HFFc6 (cell line): ENCODE measurements around the gene SPATA2. TPM values are rescaled to one million over a fixed set of nuclear protein-coding genes. Genes with fewer than 3 reads are reported as not detected.

Experiments used
- DNase-seq: peaks from one replicate; pipeline ENCODE4 v3.0.0-alpha.2; 2018
- H3K27ac Mint-ChIP-seq: 2 replicates; pipeline ENCODE4 v1.8.0; 2020; ENCODE audit warnings: mild to moderate bottlenecking, mixed read lengths
- H3K27me3 Mint-ChIP-seq: 2 replicates; pipeline ENCODE4 v1.8.0; 2021; ENCODE audit warnings: mild to moderate bottlenecking, moderate library complexity, mixed read lengths; ENCODE audit not compliant: insufficient read depth
- H3K36me3 Mint-ChIP-seq: 2 replicates; pipeline ENCODE4 v1.8.0; 2021; ENCODE audit warnings: low read depth, mixed read lengths
- H3K4me1 Mint-ChIP-seq: 2 replicates; pipeline ENCODE4 v1.8.0; 2020; ENCODE audit warnings: low read depth, mixed read lengths
- H3K4me3 Mint-ChIP-seq: 2 replicates; pipeline ENCODE4 v1.8.0; 2020; ENCODE audit warnings: mild to moderate bottlenecking, moderate library complexity, mixed read lengths
- H3K9me3 Mint-ChIP-seq: 2 replicates; pipeline ENCODE4 v1.8.0; 2020; ENCODE audit warnings: mild to moderate bottlenecking, mixed read lengths
- CTCF ChIP-seq: fragments of 200-600 bp; sonication (generic); IDR thresholded peaks from 2 replicates; pipeline ENCODE4 v1.5.0; 2021; ENCODE audit warnings: antibody characterized with exemption, mild to moderate bottlenecking
- total RNA-seq, 6 experiments: library from RNA; stranded (reverse); fragmentation: NEBNext Ultra II Directional; extraction: Animal tissue kit (Norgen Biotek cat#: 25700); gene quantifications; 2 replicates in 1 of 6; 3 replicates in 5 of 6; pipeline ENCODE4 v1.2.3, GENCODE V29; 2021

Gene SPATA2
- total RNA-seq, 6 experiments from 2014 or later, result 6.9 to 8.0 (median 7.2) TPM

DNA sequence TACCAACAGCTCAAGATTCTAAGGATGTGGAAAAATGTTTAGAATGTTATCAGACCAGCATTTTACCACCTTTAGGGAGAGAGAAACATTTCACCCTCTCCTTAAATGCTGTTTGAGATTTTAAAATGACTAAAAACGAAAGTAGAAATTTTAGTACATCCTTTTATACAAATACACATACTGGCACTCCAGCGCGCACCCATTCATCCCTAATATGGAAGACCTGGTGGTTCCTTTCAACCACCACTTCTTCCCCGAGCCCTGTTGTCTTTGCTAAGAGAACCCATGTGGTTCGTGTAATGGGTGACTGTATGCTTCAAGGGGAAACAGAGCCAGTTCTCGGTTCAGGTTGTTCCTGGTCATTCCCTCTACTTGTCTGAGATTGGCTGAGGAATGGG, 21.3 kb downstream of the SPATA2 start:
- no peaks in the 10 kb centered on the region; the same call in 1 of the 2 replicates for H3K27me3 Mint-ChIP-seq
- H3K27ac Mint-ChIP-seq, result no peak overlapping the region
- H3K4me1 Mint-ChIP-seq, result 0 out of 2 replicates have a peak, but pooled peaks cover 13% of the 10 kb centered on the region
- no peaks in the 10 kb centered on the region for H3K9me3 Mint-ChIP-seq
- no peaks in the 10 kb centered on the region for H3K36me3 Mint-ChIP-seq
- no peak overlapping the region for H3K4me3 Mint-ChIP-seq
- no peak for TF ChIP-seq CTCF
- no peak for DNase-seq

DNA sequence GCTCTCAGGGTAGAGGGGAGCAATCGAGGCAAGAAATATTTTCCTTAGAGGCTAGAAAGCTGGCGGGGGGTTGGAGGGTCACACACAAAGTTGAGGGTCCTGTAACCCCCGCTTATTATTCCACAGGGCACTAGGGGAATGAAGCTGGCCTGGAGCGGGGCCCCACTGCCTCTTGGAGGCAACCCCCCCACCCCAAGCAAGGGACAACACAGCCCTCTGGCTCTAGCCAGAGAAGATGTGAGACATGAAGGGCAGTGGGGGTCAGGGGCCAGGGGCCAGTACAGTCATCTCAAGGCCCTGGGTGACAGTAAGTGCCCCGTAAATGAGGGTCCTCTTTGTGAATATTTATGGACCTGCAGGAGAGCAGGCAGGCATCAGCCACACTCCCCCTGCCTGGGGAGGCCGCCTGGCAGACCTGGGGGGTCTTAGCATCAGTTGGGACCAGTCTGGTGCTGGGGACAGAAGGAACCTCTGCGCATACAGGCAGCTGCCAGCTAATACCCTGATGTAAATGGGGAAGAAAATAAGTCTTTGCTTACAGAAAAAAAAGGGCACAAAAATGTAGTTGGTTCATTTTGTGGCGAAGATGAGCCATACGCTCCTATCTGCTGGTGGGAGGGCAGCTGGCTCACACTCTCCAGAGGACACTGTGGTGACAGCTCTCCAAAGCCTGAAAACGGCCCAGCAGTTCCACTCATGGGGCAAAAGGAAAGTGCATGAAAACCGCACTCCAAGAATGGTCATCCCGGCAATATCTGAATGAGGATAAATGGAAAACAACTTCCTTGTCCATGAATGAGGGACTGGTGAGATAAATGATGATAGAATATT, 21.9 kb downstream of the SPATA2 start:
- Mint-ChIP-seq H3K9me3 (no peaks in the 10 kb centered on the region), H3K4me1 (peaks cover 18% of the 10 kb centered on the region), H3K27ac (no peak overlapping the region), H3K27me3 (peaks cover 3% of the 10 kb centered on the region), H3K4me3 (no peak overlapping the region), H3K36me3 (peaks cover 3% of the 10 kb centered on the region; the same call in 1 of the 2 replicates)
- TF ChIP-seq CTCF, result no peak
- no peak for DNase-seq

DNA sequence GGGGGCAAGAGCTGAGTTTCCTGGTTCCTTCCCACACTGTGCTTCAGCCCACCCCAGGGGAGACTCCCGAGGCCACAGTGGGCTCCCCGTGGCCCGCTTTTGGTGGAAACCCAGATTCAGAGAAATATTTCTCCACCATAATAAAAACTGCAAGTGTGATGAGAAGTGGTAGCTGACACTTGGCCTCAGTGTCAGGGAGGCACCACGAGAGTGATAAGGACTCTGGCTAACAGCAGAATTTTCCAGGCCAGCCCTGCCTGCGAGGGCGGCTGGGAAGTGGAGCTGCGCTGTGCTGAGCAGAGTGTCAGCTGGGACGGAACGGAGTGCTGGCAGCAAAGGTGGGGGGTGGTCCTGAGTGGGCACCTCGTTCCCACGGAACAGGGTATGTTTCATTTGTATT, 22.5 kb downstream of the SPATA2 start:
- peaks cover 5% of the 10 kb centered on the region for H3K27me3 Mint-ChIP-seq
- H3K27ac Mint-ChIP-seq, result no peak overlapping the region
- DNase-seq, result no peak
- H3K4me1 Mint-ChIP-seq, result peaks cover 22% of the 10 kb centered on the region
- no peak for TF ChIP-seq CTCF
- no peak overlapping the region for H3K4me3 Mint-ChIP-seq
- H3K36me3 Mint-ChIP-seq, result peaks cover 6% of the 10 kb centered on the region; the same call in 1 of the 2 replicates
- H3K9me3 Mint-ChIP-seq, result no peaks in the 10 kb centered on the region

DNA sequence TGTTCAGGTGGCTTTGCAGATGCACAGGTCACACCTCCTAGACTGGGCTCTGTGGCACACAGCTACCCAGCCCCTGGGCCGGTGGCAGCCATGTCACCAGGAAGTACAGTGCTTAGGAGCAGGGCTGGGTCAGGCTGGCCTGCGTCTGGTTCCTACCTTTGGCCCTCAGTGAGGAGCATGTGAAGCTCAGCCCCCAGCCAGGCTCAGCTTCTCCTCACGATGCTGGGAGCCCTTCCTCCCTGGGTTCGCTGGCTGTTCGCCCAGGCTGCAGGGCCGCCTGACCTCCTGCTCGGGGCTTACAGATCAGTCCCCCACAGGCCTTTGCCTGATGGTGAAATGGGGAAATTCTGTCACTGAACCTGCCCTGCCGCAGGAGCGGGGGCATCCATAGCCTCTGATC, 23.1 kb downstream of the SPATA2 start:
- Mint-ChIP-seq H3K9me3 (no peaks in the 10 kb centered on the region), H3K36me3 (peaks cover 6% of the 10 kb centered on the region; the same call in 1 of the 2 replicates), H3K27me3 (peaks cover 5% of the 10 kb centered on the region), H3K4me3 (no peak overlapping the region), H3K4me1 (peaks cover 27% of the 10 kb centered on the region), H3K27ac (no peak overlapping the region)
- no peak for DNase-seq
- no peak for TF ChIP-seq CTCF

DNA sequence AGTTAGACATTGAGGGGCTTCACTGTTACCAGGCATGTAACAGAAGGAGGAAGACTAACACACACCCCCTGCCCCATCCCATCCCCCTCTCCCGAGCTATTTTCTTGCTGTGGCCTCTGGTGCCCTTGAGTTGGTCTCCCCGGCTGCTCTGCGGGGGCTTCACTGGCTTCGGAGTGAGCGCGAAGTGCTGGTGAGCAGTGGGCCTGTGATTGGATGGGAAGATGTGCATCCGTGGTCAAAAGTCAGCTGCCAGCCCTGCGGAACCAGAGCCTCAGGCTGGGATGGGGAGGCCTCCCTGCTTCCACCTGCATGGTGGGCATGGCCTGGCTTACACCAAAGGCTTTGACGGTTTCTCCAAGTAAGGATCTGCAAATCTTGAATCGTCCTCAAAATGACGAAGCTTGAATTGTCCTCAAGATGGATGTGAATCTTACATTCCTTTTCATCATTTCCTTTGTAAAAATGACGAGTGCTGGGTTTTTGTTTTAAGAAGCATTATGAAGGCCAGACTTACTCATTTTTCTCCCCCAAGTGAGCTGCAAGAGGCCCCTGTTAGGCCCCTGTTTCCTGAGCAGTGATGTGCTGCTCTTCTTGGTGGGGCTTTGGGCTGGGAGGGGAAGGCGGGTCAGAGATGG, 23.7 kb downstream of the SPATA2 start:
- DNase-seq, result no peak
- TF ChIP-seq CTCF, result no peak
- H3K27me3 Mint-ChIP-seq, result peaks cover 5% of the 10 kb centered on the region
- H3K27ac Mint-ChIP-seq, result no peak overlapping the region
- peaks cover 34% of the 10 kb centered on the region for H3K4me1 Mint-ChIP-seq
- peaks cover 6% of the 10 kb centered on the region; the same call in 1 of the 2 replicates for H3K36me3 Mint-ChIP-seq
- H3K4me3 Mint-ChIP-seq, result no peak overlapping the region
- no peaks in the 10 kb centered on the region for H3K9me3 Mint-ChIP-seq
